Heart right ventricle (tissue), 16 donors: Measurements from ENCODE around the gene NVL. TPM values are rescaled to one million over a fixed set of nuclear protein-coding genes. Genes with fewer than 3 reads are reported as not detected.

ENCODE experiments used
- ATAC-seq, 8 donors: fragments of 200-7000 bp; cut with Tn5 transposase; one replicate each; pipeline ENCODE4 v1.9.1; 2020; ENCODE audit warnings: mild to moderate bottlenecking in 8 of 8, moderate library complexity in 8 of 8, moderate number of reproducible peaks in 1 of 8
- DNase-seq, 2 donors: peaks; one replicate each; pipeline ENCODE4 v3.0.0-alpha.2; 2020
- H3K27ac ChIP-seq, 10 donors: fragments of 200-600 bp; sonication (generic) in 2 of 10; one replicate each; pipeline versions ENCODE4 v1.5.0 to v1.8.0; 2020 to 2022; ENCODE audit warnings: mild to moderate bottlenecking in 3 of 10
- H3K27me3 ChIP-seq, 7 donors: fragments of 200-600 bp; one replicate each; pipeline ENCODE4 v1.8.0; 2021 to 2022; ENCODE audit warnings: mild to moderate bottlenecking in 2 of 7
- H3K36me3 ChIP-seq, 9 donors: fragments of 200-600 bp; sonication (generic) in 1 of 9; one replicate each; pipeline versions ENCODE4 v1.5.0 to v1.8.0; 2020 to 2022; ENCODE audit warnings: mild to moderate bottlenecking in 2 of 9
- H3K4me1 ChIP-seq, 9 donors: fragments of 200-600 bp; sonication (generic) in 1 of 9; one replicate each; pipeline versions ENCODE4 v1.5.0 to v1.8.0; 2020 to 2022; ENCODE audit warnings: mild to moderate bottlenecking in 4 of 9
- H3K4me3 ChIP-seq, 10 donors: fragments of 200-600 bp; sonication (generic) in 2 of 10; one replicate each; pipeline versions ENCODE4 v1.5.0 to v1.8.0; 2020 to 2022; ENCODE audit warnings: mild to moderate bottlenecking in 7 of 10, moderate library complexity in 2 of 10
- H3K9me3 ChIP-seq, 11 donors: fragments of 200-600 bp in 10 of 11; sonication (generic) in 2 of 11; one replicate each; pipeline versions ENCODE4 v1.5.0 to v1.8.0; 2013 to 2022; ENCODE audit warnings: mild to moderate bottlenecking in 2 of 11, control low read depth in 1 of 11, moderate library complexity in 1 of 11
- WGBS, 2 donors: extraction: QIAGEN DNeasy Blood & Tissue Kit; methylation state at CpG; one replicate each; pipeline ENCODE4 v1.1.7; 2013; ENCODE audit warnings: inconsistent platforms in 1 of 2; 5-methylcytosine and 5-hydroxymethylcytosine counted together
- intact Hi-C, 10 donors: fragments of 100-400 bp; cut with DNase I; formaldehyde crosslinking; loops; one replicate each; pipeline versions ENCODE4 v1.11.1 to v1.14.2; 2022
- polyA plus RNA-seq, 2 donors: library from polyadenylated mRNA; stranded (reverse); fragments of 200-250 nt; gene quantifications; one replicate each; pipeline ENCODE4 v1.2.3, GENCODE V29; 2013
- total RNA-seq, 10 donors: library from RNA; stranded (reverse); fragmentation: NEBNext Ultra II Directional in 3 of 10; extraction: Animal tissue kit (Norgen Biotek cat#: 25700) in 3 of 10; gene quantifications; one replicate each; pipeline versions ENCODE4 v1.2.1 to v1.2.4, GENCODE V29; 2021 to 2023
- TF ChIP-seq, protein P1 (sequence below), 9 donors: fragments of 200-600 bp; sonication (generic) in 2 of 9; IDR thresholded peaks; one replicate each; pipeline versions ENCODE4 v1.5.0 to v1.8.0; 2021 to 2022; ENCODE audit warnings: antibody characterized with exemption in 9 of 9, mild to moderate bottlenecking in 5 of 9, moderate library complexity in 1 of 9
- donor health status: Arrhythmogenic right ventricular cardiomyopathy.
- donor health status: ischemic (EF 13 %, LVEDD 7.1; RV severe dilation, severe dysfunction).
- donor health status: healthy with polysubstance abuse.
- donor health status: DM: no; HTN: yes; CAD: no.
- donor health status: DM: no; HTN: no; CAD: no.
- donor health status: ischemic (EF 25% LVEDD 6.9; RV normal size, moderate dysfunction).
- donor health status: ischemic (EF 25% LVEDD 5.7; RV mildly dilated, moderate dysfunction).
- donor health status: healthy.
- donor health status: DM: yes; HTN: yes; CAD: no.
- donor health status: Ischemic cardiomyopathy.
- donor health status: ischemic (EF 35%, LVEDD 5.7; RV mildly dilated, moderate dysfunction).
- donor health status: nonischemic (EF 11% LVEDD 7.7; RV severe dilation, severe dysfunction).
- donor health status: DM: yes; HTN: yes; CAD: no.
- donor health status: PGD.
- donor health status: ischemic (EF 29% LVEDD 5.4; RV normal size, mild dysfunction).
- donor health status: nonischemic (EF 23%, LVEDD 6.1; RV moderate dilation, normal function).

The NVL gene
- total and polyA plus RNA-seq, 12 donors, result 7.7 to 37.3 (median 10.5) TPM

DNA sequence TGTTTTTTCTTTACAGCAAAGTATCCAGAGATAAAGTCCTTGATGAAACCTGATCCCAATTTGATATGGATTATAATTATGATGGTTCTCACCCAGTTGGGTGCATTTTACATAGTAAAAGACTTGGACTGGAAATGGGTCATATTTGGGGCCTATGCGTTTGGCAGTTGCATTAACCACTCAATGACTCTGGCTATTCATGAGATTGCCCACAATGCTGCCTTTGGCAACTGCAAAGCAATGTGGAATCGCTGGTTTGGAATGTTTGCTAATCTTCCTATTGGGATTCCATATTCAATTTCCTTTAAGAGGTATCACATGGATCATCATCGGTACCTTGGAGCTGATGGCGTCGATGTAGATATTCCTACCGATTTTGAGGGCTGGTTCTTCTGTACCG is 140.4 kb downstream of the NVL start:
- TF ChIP-seq, protein P1, sequence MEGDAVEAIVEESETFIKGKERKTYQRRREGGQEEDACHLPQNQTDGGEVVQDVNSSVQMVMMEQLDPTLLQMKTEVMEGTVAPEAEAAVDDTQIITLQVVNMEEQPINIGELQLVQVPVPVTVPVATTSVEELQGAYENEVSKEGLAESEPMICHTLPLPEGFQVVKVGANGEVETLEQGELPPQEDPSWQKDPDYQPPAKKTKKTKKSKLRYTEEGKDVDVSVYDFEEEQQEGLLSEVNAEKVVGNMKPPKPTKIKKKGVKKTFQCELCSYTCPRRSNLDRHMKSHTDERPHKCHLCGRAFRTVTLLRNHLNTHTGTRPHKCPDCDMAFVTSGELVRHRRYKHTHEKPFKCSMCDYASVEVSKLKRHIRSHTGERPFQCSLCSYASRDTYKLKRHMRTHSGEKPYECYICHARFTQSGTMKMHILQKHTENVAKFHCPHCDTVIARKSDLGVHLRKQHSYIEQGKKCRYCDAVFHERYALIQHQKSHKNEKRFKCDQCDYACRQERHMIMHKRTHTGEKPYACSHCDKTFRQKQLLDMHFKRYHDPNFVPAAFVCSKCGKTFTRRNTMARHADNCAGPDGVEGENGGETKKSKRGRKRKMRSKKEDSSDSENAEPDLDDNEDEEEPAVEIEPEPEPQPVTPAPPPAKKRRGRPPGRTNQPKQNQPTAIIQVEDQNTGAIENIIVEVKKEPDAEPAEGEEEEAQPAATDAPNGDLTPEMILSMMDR (IDR thresholded peaks at IDR 0.05), result no peak
- peaks cover 0 to 27% (median 14%) of the 10 kb centered on the region in 9 donors for H3K4me1 ChIP-seq
- peaks cover 0 to 73% (median 17%) of the 10 kb centered on the region in 9 donors for H3K36me3 ChIP-seq
- WGBS, 2 donors, result 93 to 97% methylated on average over 7 of the region's 7 CpGs
- H3K27me3 ChIP-seq, result no peaks in the 10 kb centered on the region
- intact Hi-C loops, result loop anchor here in 3 of 10 donors (5.0 to 10.0 kb wide), 3 partner anchors 65 to 245 kb away; partner anchors contain the start of gene WDR26 (in 1 of the 3)
- peaks cover 0 to 5% (median 0%) of the 10 kb centered on the region in 11 donors for H3K9me3 ChIP-seq
- no peak overlapping the region for H3K4me3 ChIP-seq
- H3K27ac ChIP-seq, result no peak overlapping the region
- DNase-seq (no peak), ATAC-seq (no peak)

DNA sequence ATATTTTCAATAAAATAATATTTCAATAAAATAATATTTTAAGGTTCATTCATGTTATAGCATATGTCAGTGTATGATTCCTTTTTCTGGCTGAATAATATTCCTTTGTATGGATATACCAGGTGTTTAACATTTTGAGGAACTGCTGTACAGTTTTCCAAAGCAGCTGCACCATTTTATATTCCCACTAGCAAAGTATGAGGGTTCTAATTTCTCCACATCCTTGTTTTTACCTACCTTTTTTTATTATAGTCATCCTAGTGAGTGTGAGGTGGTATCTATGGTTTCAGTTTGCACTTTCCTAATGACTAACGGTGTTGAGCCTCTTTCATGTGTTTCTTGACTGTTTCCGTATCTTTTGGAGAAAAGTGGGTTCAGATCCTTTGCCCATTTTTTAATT is 141.7 kb downstream of the NVL start:
- DNase-seq (no peak), ATAC-seq (no peak)
- Histone ChIP-seq H3K36me3 (peaks cover 0 to 60% (median 14%) of the 10 kb centered on the region in 9 donors), H3K27me3 (no peaks in the 10 kb centered on the region), H3K9me3 (peaks cover 0 to 5% (median 0%) of the 10 kb centered on the region in 11 donors), H3K4me1 (peaks cover 3 to 35% (median 18%) of the 10 kb centered on the region in 9 donors), H3K27ac (no peak overlapping the region), H3K4me3 (no peak overlapping the region)
- 97 to 100% methylated on average over 2 of the region's 2 CpGs for WGBS, 2 donors
- intact Hi-C loops, result loop anchor here in 3 of 10 donors (5.0 to 10.0 kb wide), 3 partner anchors 67 to 247 kb away; partner anchors contain the start of gene WDR26 (in 1 of the 3)
- TF ChIP-seq, protein P1 (IDR thresholded peaks at IDR 0.05), result no peak

DNA sequence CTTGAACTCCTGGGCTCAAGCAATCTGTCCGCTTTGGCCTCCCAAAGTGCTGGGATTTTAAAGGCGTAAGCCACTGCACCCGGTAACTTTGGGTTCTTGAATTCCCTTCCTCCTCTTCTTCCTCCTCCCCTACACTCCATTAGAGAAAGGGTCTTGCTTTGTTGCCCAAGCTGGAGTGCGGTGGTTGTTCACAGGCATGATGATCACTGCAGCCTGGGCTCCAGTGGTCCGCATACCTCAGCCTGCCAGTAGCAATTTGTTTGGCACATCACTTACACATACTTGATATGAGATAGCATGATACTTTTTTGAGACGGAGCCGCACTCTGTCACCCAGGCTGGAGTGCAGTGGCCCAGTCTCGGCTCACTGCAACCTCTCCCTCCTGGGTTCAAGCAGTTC is 144.8 kb downstream of the NVL start:
- WGBS, 2 donors, result 64 to 80% methylated on average over 8 of the region's 8 CpGs
- H3K36me3 ChIP-seq, result peaks cover 0 to 29% (median 3%) of the 10 kb centered on the region in 9 donors
- H3K4me1 ChIP-seq, result peaks cover 3 to 47% (median 24%) of the 10 kb centered on the region in 9 donors
- TF ChIP-seq, protein P1 (IDR thresholded peaks at IDR 0.05), result no peak
- no peak overlapping the region for H3K27ac ChIP-seq
- intact Hi-C loops, result loop anchor here in 3 of 10 donors (5.0 to 10.0 kb wide), 3 partner anchors 70 to 250 kb away; partner anchors contain the start of gene WDR26 (in 1 of the 3)
- ATAC-seq (no peak), DNase-seq (no peak)
- no peaks in the 10 kb centered on the region for H3K27me3 ChIP-seq
- no peak overlapping the region for H3K4me3 ChIP-seq
- peaks cover 0 to 5% (median 0%) of the 10 kb centered on the region in 11 donors for H3K9me3 ChIP-seq

DNA sequence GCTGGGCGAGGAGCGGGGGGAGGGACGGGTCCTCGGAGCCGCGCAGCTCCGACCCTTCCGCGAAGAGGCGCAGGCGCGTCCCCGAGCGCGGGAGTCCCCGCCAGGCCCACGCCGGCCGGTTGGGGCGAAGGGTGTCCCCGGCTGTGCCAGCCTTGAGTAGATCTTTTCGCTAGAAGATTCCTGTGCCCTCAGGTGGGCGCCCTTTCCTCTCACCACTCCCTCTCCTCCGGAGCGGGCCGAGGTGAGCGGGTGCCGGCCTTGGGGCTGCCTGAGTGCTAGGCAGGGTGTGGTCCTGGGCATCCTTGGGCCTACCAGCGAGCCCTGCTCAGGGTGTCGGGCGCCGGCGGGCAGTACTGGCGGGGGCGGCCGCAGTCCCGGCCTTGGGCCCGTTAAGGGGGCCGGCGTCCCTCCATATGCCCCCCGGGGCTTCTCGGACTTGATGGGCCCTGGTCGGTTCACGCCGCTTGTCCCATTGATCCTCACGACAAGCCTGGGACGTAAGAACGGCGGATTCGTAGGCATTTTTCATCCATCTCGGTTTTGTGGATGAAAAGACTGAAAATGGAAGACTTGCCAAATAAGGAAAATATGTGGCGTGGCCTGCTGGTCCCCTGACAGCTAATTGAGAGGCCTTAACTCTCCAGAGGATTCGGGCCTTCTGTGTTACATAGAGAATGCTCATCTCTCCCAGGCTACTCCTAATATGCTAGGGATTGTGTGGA is 146.2 kb downstream of the NVL start:
- Histone ChIP-seq H3K4me3 (peak overlapping the region; percentile 76 to 100 (median 92)), H3K36me3 (peaks cover 0 to 21% (median 0%) of the 10 kb centered on the region in 9 donors), H3K4me1 (peaks cover 3 to 42% (median 24%) of the 10 kb centered on the region in 9 donors), H3K27me3 (no peaks in the 10 kb centered on the region), H3K9me3 (peaks cover 0 to 5% (median 0%) of the 10 kb centered on the region in 11 donors), H3K27ac (peak overlapping the region; percentile 82 to 99 (median 96))
- ATAC-seq, result peak; percentile 78 to 88 (median 84)
- TF ChIP-seq, protein P1 (IDR thresholded peaks at IDR 0.05), result no peak
- 0 to 1% methylated on average over 49 to 53 of the region's 53 CpGs for WGBS, 2 donors
- DNase-seq, result peak; percentile 42 to 66
- intact Hi-C loops, result loop anchor here in 2 of 10 donors (10.0 kb wide), 2 partner anchors 71 to 251 kb away; partner anchors contain the start of gene WDR26 (in 1 of the 2)
